HEK293T (cell line): Measurements from ENCODE around the gene NAPB.

ENCODE experiments used
- CTCF ChIA-PET: fragments of 350-600 bp; formaldehyde crosslinking; extraction: SDS; loops from one replicate; lab custom pipeline; 2021; ENCODE audit warnings: antibody characterized with exemption, inconsistent platforms; lab: Yijun Ruan, JAX
- POLR2A ChIA-PET: fragments of 350-600 bp; formaldehyde crosslinking; extraction: SDS; loops from one replicate; lab custom pipeline; 2020; ENCODE audit warnings: antibody characterized with exemption, inconsistent platforms; lab: Yijun Ruan, JAX
- DNase-seq: peaks from one replicate; pipeline ENCODE4 v3.0.0; 2012; ENCODE audit warnings: mixed read lengths; ENCODE audit errors: extremely low spot score
- ARNT ChIP-seq: fragments of 450-650 bp; IDR thresholded peaks from 2 replicates; pipeline ENCODE4 v1.6.1; 2017; ENCODE audit warnings: mild to moderate bottlenecking
- BHLHE40 ChIP-seq: fragments of 450-650 bp; IDR thresholded peaks from 2 replicates; pipeline ENCODE4 v1.6.1; 2016; ENCODE audit warnings: mild to moderate bottlenecking, moderate library complexity, borderline replicate concordance
- CTBP1 ChIP-seq: fragments of 450-650 bp; IDR thresholded peaks from 2 replicates; pipeline ENCODE4 v1.6.1; 2016; ENCODE audit warnings: borderline replicate concordance
- ELF4 ChIP-seq: fragments of 450-650 bp; IDR thresholded peaks from 2 replicates; pipeline ENCODE4 v1.6.1; 2017; ENCODE audit warnings: antibody characterized with exemption
- FOXA1 ChIP-seq: fragments of 450-650 bp; IDR thresholded peaks from 2 replicates; pipeline ENCODE4 v1.6.1; 2016; ENCODE audit warnings: mild to moderate bottlenecking
- FOXK2 ChIP-seq: fragments of 450-650 bp; IDR thresholded peaks from 2 replicates; pipeline ENCODE4 v1.6.1; 2016; ENCODE audit warnings: mild to moderate bottlenecking
- FOXM1 ChIP-seq: fragments of 450-650 bp; IDR thresholded peaks from 2 replicates; pipeline ENCODE4 v1.6.1; 2017; ENCODE audit warnings: mild to moderate bottlenecking, borderline replicate concordance
- HDGF ChIP-seq: fragments of 450-650 bp; IDR thresholded peaks from 2 replicates; pipeline ENCODE4 v1.6.1; 2017; ENCODE audit warnings: antibody characterized with exemption, borderline replicate concordance
- L3MBTL2 ChIP-seq: fragments of 450-650 bp; conservative IDR thresholded peaks from 2 replicates; pipeline ENCODE4 v1.6.1; 2016; ENCODE audit warnings: mild to moderate bottlenecking
- LEF1 ChIP-seq: fragments of 450-650 bp; IDR thresholded peaks from 2 replicates; pipeline ENCODE4 v1.6.1; 2017; ENCODE audit warnings: mild to moderate bottlenecking, borderline replicate concordance
- NFRKB ChIP-seq: fragments of 450-650 bp; IDR thresholded peaks from 2 replicates; pipeline ENCODE4 v1.6.1; 2016; ENCODE audit warnings: mild to moderate bottlenecking, moderate library complexity
- SP1 ChIP-seq: fragments of 450-650 bp; IDR thresholded peaks from 2 replicates; pipeline ENCODE4 v1.6.1; 2017
- SUZ12 ChIP-seq: fragments of 450-650 bp; IDR thresholded peaks from 2 replicates; pipeline ENCODE4 v1.6.1; 2016; ENCODE audit warnings: mild to moderate bottlenecking
- TARDBP ChIP-seq: fragments of 450-650 bp; IDR thresholded peaks from 2 replicates; pipeline ENCODE4 v1.6.1; 2016
- ZNF384 ChIP-seq: fragments of 450-650 bp; IDR thresholded peaks from 2 replicates; pipeline ENCODE4 v1.6.1; 2016
- TF ChIP-seq, protein P1 (sequence below): fragments of 450-650 bp; IDR thresholded peaks from 2 replicates; pipeline ENCODE4 v1.6.1; 2016

NAPB gene

DNA sequence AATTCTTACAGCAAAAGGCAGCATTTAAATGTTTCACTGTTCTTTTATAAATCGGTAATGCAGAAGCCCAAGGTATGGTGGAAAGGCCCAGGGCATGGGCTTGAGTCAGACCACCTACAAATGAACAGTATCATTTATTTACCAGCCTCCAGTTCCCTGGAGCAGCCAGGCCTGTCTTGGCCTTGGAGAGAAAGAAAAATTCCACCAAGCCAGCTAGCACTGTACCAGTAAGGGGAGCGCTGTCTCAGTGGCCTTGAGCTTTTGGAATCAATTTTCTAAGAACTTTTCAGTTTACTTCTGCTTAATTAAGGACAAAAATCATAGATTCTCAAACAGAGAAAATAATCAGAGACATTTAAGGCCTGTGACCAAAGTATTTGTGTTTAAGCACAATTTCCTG is 12.3 kb downstream of the NAPB start:
- ChIA-PET CTCF (no interaction called here), POLR2A (interaction anchor here (0.6 kb wide), 1 partner anchor 13 kb away, joined by 3 read pairs; the partner anchor contains the start of gene NAPB)
- TF ChIP-seq TARDBP (no peak), LEF1 (no peak)
- DNase-seq = no peak

- ChIA-PET CTCF (no interaction called here), POLR2A (no interaction called here)
- no peak for DNase-seq
- no peak for TF ChIP-seq CTBP1
- no peak for TF ChIP-seq FOXM1
- no peak for TF ChIP-seq FOXK2
- TF ChIP-seq FOXA1 = no peak
- no peak for TF ChIP-seq HDGF
- no peak for TF ChIP-seq SUZ12
- TF ChIP-seq NFRKB = no peak
- TF ChIP-seq ARNT = no peak
Measured at GRCh38 chr20:23407781-23408464, 13.4 kb downstream of the NAPB start.

DNA sequence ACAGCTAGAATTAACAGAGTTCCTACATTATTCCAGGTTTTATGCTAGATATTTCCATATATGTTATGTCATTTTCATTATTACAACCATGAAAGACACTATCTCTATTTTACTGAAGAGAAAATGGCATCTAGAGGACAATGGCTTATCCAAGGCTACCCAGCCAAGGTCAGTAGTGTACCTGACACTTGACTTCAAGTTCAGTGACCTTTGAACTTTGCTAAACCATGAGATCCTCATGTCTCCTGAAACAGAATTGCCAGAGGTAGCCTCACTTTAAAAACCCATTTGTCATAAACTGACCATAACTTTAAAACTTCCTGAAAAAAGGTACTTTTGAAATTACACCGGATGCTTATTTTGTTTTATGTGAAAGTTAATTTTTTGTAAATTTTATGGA is 14.4 kb downstream of the NAPB start:
- ChIA-PET CTCF (no interaction called here), POLR2A (no interaction called here)
- no peak for TF ChIP-seq NFRKB
- TF ChIP-seq TARDBP = no peak
- DNase-seq = no peak

GRCh38 chr20:23404196-23404595 is 17.1 kb downstream of the NAPB start:
- CTCF ChIA-PET = no interaction called here
- DNase-seq = no peak
- TF ChIP-seq ARNT (no peak), FOXA1 (no peak), L3MBTL2 (no peak), FOXK2 (no peak), SUZ12 (no peak), LEF1 (no peak), TARDBP (no peak), SP1 (no peak), BHLHE40 (no peak)
- TF ChIP-seq, protein P1, sequence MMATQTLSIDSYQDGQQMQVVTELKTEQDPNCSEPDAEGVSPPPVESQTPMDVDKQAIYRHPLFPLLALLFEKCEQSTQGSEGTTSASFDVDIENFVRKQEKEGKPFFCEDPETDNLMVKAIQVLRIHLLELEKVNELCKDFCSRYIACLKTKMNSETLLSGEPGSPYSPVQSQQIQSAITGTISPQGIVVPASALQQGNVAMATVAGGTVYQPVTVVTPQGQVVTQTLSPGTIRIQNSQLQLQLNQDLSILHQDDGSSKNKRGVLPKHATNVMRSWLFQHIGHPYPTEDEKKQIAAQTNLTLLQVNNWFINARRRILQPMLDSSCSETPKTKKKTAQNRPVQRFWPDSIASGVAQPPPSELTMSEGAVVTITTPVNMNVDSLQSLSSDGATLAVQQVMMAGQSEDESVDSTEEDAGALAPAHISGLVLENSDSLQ = no peak
- POLR2A ChIA-PET = interaction anchor here (1.4 kb wide), 1 partner anchor 46 kb away, joined by 3 read pairs; no protein-coding TSS in a partner anchor

GRCh38 chr20:23403751-23404150 is 17.5 kb downstream of the NAPB start:
- TF ChIP-seq SUZ12 = no peak
- no peak for TF ChIP-seq FOXA1
- no peak for TF ChIP-seq CTBP1
- no peak for TF ChIP-seq NFRKB
- TF ChIP-seq, protein P1 = no peak
- TF ChIP-seq HDGF = no peak
- TF ChIP-seq LEF1 = no peak
- no peak for TF ChIP-seq ELF4
- no peak for TF ChIP-seq BHLHE40
- ChIA-PET POLR2A (interaction anchor here (1.4 kb wide), 1 partner anchor 46 kb away, joined by 3 read pairs; no protein-coding TSS in a partner anchor), CTCF (no interaction called here)
- no peak for DNase-seq

DNA sequence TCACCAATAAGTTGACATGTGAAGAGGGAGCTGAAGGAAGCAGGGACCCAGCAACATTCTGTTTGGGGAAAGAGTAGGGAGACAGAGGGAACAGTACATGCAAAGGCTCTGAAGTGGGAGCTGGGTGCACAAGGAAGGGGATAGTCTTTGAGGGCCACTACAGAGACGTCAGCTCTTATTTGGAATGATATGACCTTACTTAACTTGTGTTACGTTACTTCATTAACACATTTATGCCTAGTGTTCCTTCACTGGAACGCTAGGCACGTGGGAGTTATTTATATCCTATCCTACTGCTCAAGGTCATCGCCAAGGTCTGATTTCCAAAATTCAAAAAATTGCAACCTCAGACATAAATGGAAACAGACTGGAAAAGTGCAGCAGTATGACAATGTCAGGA is 20.2 kb downstream of the NAPB start:
- POLR2A ChIA-PET = no interaction called here

GRCh38 chr20:23399568-23400241 is 21.6 kb downstream of the NAPB start:
- ChIA-PET POLR2A (no interaction called here), CTCF (interaction anchor here (0.6 kb wide), 1 partner anchor 9 kb away, joined by 3 read pairs; no protein-coding TSS in a partner anchor)
- TF ChIP-seq ARNT = no peak
- TF ChIP-seq, protein P1 = no peak
- TF ChIP-seq NFRKB = no peak
- no peak for TF ChIP-seq FOXK2
- TF ChIP-seq ZNF384 = no peak
- no peak for TF ChIP-seq FOXM1
- no peak for TF ChIP-seq SP1
- DNase-seq = no peak

More for the DNA sequence above, 20.2 kb downstream of the NAPB start:
- no peak for TF ChIP-seq BHLHE40
- CTCF ChIA-PET = no interaction called here
- no peak for DNase-seq
